HEK293 (cell line): ENCODE measurements around the gene BHLHE23.

Experiments used
- CTCF ChIA-PET: fragments of 350-600 bp; formaldehyde crosslinking; extraction: SDS; loops from one replicate; lab custom pipeline; 2021; ENCODE audit warnings: antibody characterized with exemption; lab: Yijun Ruan, JAX
- POLR2A ChIA-PET: fragments of 300-600 bp; formaldehyde crosslinking; extraction: SDS; loops from one replicate; lab custom pipeline; 2020; ENCODE audit warnings: antibody characterized with exemption, inconsistent platforms; lab: Yijun Ruan, JAX
- H3K27ac ChIP-seq: fragments of 200-500 bp; sonication (Bioruptor generic); 2 replicates; pipeline ENCODE4 v1.5.1; 2014; ENCODE audit warnings: low read depth, low read length, control low read depth, inconsistent platforms; ENCODE audit errors: extremely low read depth
- H3K36me3 ChIP-seq, 2 experiments: fragments of 200-500 bp in 1 of 2; sonication (Bioruptor generic) in 1 of 2; 1 replicate in 1 of 2; 2 replicates in 1 of 2; pipeline ENCODE4 v1.5.1; 2014 to 2017; ENCODE audit warnings: inconsistent platforms in 2 of 2, low read length in 2 of 2; ENCODE audit not compliant: control insufficient read depth in 2 of 2, insufficient read depth in 1 of 2
- H3K4me1 ChIP-seq: fragments of 200-500 bp; sonication (Bioruptor generic); 2 replicates; pipeline ENCODE4 v1.5.1; 2014; ENCODE audit warnings: mild to moderate bottlenecking, low read length, inconsistent platforms; ENCODE audit not compliant: control insufficient read depth, insufficient read depth
- H3K4me3 ChIP-seq: 2 replicates; pipeline ENCODE4 v1.5.1; 2011; ENCODE audit warnings: low read depth, mild to moderate bottlenecking, control low read depth, low read length, moderate library complexity
- H3K9me3 ChIP-seq: fragments of 200-500 bp; sonication (Bioruptor generic); 2 replicates; pipeline ENCODE4 v1.5.1; 2014; ENCODE audit warnings: low read depth, low read length, inconsistent platforms; ENCODE audit not compliant: control insufficient read depth, insufficient read depth
- FEZF1 ChIP-seq: fragments of 450-650 bp; formaldehyde crosslinking; IDR thresholded peaks from 2 replicates; pipeline ENCODE4 v1.5.1; 2016; ENCODE audit warnings: missing biosample characterization, missing genetic modification characterization
- KLF17 ChIP-seq: fragments of 450-650 bp; formaldehyde crosslinking; IDR thresholded peaks from 2 replicates; pipeline ENCODE4 v1.5.1; 2016; ENCODE audit warnings: missing biosample characterization, missing genetic modification characterization
- KLF9 ChIP-seq: fragments of 450-650 bp; formaldehyde crosslinking; IDR thresholded peaks from 2 replicates; pipeline ENCODE4 v1.5.1; 2016; ENCODE audit warnings: missing biosample characterization, missing genetic modification characterization, low read depth
- PBX3 ChIP-seq: sonication (generic); formaldehyde crosslinking; IDR thresholded peaks from 2 replicates; pipeline ENCODE4 v1.8.1; 2022; ENCODE audit warnings: mild to moderate bottlenecking, moderate library complexity, missing genetic modification reagents
- PRDM1 ChIP-seq: fragments of 450-650 bp; formaldehyde crosslinking; IDR thresholded peaks from 2 replicates; pipeline ENCODE4; 2016; ENCODE audit warnings: missing biosample characterization, missing genetic modification characterization
- PRDM10 ChIP-seq: fragments of 450-650 bp; formaldehyde crosslinking; IDR thresholded peaks from 2 replicates; pipeline ENCODE4 v1.5.1; 2016; ENCODE audit warnings: missing biosample characterization, missing genetic modification characterization
- TCF7L2 ChIP-seq: IDR thresholded peaks from 2 replicates; pipeline ENCODE4 v1.6.1; 2011; ENCODE audit warnings: low read depth, mild to moderate bottlenecking, inconsistent platforms, low read length, moderate library complexity, borderline replicate concordance
- ZBTB10 ChIP-seq: fragments of 450-650 bp; formaldehyde crosslinking; IDR thresholded peaks from 2 replicates; pipeline ENCODE4 v1.5.1; 2016; ENCODE audit warnings: missing biosample characterization, missing genetic modification characterization
- ZFP37 ChIP-seq: fragments of 450-650 bp; formaldehyde crosslinking; IDR thresholded peaks from 2 replicates; pipeline ENCODE4 v1.5.1; 2016; ENCODE audit warnings: missing biosample characterization, missing genetic modification characterization
- ZIC2 ChIP-seq: fragments of 450-650 bp; formaldehyde crosslinking; IDR thresholded peaks from 2 replicates; pipeline ENCODE4 v1.5.1; 2016; ENCODE audit warnings: missing biosample characterization, missing genetic modification characterization
- ZNF114 ChIP-seq: fragments of 450-650 bp; formaldehyde crosslinking; IDR thresholded peaks from 2 replicates; pipeline ENCODE4 v1.5.0; 2017; ENCODE audit warnings: missing biosample characterization, missing genetic modification characterization
- ZNF148 ChIP-seq: fragments of 450-650 bp; formaldehyde crosslinking; IDR thresholded peaks from 2 replicates; pipeline ENCODE4 v1.5.0; 2017; ENCODE audit warnings: missing biosample characterization, missing genetic modification characterization, borderline replicate concordance
- ZNF169 ChIP-seq: fragments of 450-650 bp; formaldehyde crosslinking; IDR thresholded peaks from 2 replicates; pipeline ENCODE4 v1.5.1; 2016; ENCODE audit warnings: missing biosample characterization, missing genetic modification characterization
- ZNF239 ChIP-seq: fragments of 450-650 bp; formaldehyde crosslinking; IDR thresholded peaks from 2 replicates; pipeline ENCODE4 v1.5.1; 2016; ENCODE audit warnings: missing biosample characterization, missing genetic modification characterization
- ZNF416 ChIP-seq: fragments of 450-650 bp; formaldehyde crosslinking; IDR thresholded peaks from 2 replicates; pipeline ENCODE4 v1.5.1; 2016; ENCODE audit warnings: missing biosample characterization, missing genetic modification characterization
- ZNF423 ChIP-seq: fragments of 450-650 bp; formaldehyde crosslinking; IDR thresholded peaks from 2 replicates; pipeline ENCODE4 v1.5.1; 2016; ENCODE audit warnings: missing biosample characterization, missing genetic modification characterization
- ZNF473 ChIP-seq: fragments of 450-650 bp; formaldehyde crosslinking; IDR thresholded peaks from 2 replicates; pipeline ENCODE4 v1.5.1; 2017; ENCODE audit warnings: missing biosample characterization, missing genetic modification characterization
- ZNF658 ChIP-seq: fragments of 450-650 bp; formaldehyde crosslinking; IDR thresholded peaks from 2 replicates; pipeline ENCODE4; 2016; ENCODE audit warnings: missing biosample characterization, missing genetic modification characterization
- ZNF791 ChIP-seq: fragments of 450-650 bp; formaldehyde crosslinking; IDR thresholded peaks from 2 replicates; pipeline ENCODE4 v1.5.1; 2016; ENCODE audit warnings: missing biosample characterization, missing genetic modification characterization
- ZNF837 ChIP-seq: fragments of 450-650 bp; formaldehyde crosslinking; IDR thresholded peaks from 2 replicates; pipeline ENCODE4 v1.5.1; 2016; ENCODE audit warnings: missing biosample characterization, missing genetic modification characterization
- ZSCAN23 ChIP-seq: fragments of 450-650 bp; formaldehyde crosslinking; IDR thresholded peaks from 2 replicates; pipeline ENCODE4 v1.5.1; 2016; ENCODE audit warnings: missing biosample characterization, missing genetic modification characterization

BHLHE23 gene

GRCh38 chr20:63033794-63034709, 27.3 kb upstream of the BHLHE23 start:
- no peak overlapping the region for H3K4me3 ChIP-seq
- no peaks in the 10 kb centered on the region for H3K4me1 ChIP-seq
- ChIA-PET CTCF (interaction anchor here (0.7 kb wide), 1 partner anchor 115 kb away, joined by 3 read pairs; no protein-coding TSS in a partner anchor), POLR2A (no interaction called here)
- H3K9me3 ChIP-seq: no peaks in the 10 kb centered on the region
- no peaks in the 10 kb centered on the region for H3K36me3 ChIP-seq
- H3K27ac ChIP-seq: no peak overlapping the region
- TF ChIP-seq ZNF169 (no peak), ZIC2 (tag by site-specific recombination) (peak; percentile 31; the same call in 1 of the 2 replicates)

GRCh38 chr20:63032861-63033793, 26.4 kb upstream of the BHLHE23 start:
- H3K36me3 ChIP-seq: no peaks in the 10 kb centered on the region
- no peak overlapping the region for H3K27ac ChIP-seq
- H3K4me3 ChIP-seq: no peak overlapping the region
- no peaks in the 10 kb centered on the region for H3K9me3 ChIP-seq
- CTCF ChIA-PET: interaction anchor here (0.7 kb wide), 2 partner anchors 67 to 114 kb away, joined by 3 read pairs; no protein-coding TSS in a partner anchor
- H3K4me1 ChIP-seq: no peaks in the 10 kb centered on the region
- POLR2A ChIA-PET: no interaction called here
- TF ChIP-seq ZNF423 (tag by site-specific recombination): no peak
- no peak for TF ChIP-seq ZNF658
- TF ChIP-seq ZNF114 (tag by site-specific recombination): no peak
- no peak for TF ChIP-seq PBX3 (CRISPR knock-in tag)
- TF ChIP-seq ZNF837 (tag by site-specific recombination): no peak
- no peak for TF ChIP-seq PRDM1 (tag by site-specific recombination)
- no peak for TF ChIP-seq KLF17
- TF ChIP-seq ZFP37 (tag by site-specific recombination): no peak
- no peak for TF ChIP-seq ZNF148 (tag by site-specific recombination)
- no peak for TF ChIP-seq PRDM10 (tag by site-specific recombination)
- TF ChIP-seq KLF9: no peak
- no peak for TF ChIP-seq ZSCAN23
- no peak for TF ChIP-seq FEZF1
- TF ChIP-seq ZNF791 (tag by site-specific recombination): no peak
- no peak for TF ChIP-seq ZNF473 (tag by site-specific recombination)
- no peak for TF ChIP-seq ZNF416
- no peak for TF ChIP-seq TCF7L2
- TF ChIP-seq ZNF239 (tag by site-specific recombination): no peak
- TF ChIP-seq ZBTB10: no peak
